HTR-8/SVneo (cell line): ENCODE results near the gene SLCO3A1.

Experiments
- DNase-seq: peaks from one replicate; pipeline ENCODE4 v3.0.0; 2011; ENCODE audit warnings: low spot score, mixed read lengths; ENCODE audit not compliant: insufficient read length
- FAIRE-seq: peaks from 2 replicates; lab custom pipeline; 2011; peaks lifted over from hg19 to GRCh38; lab: Jason Lieb, UNC

The SLCO3A1 gene

GRCh38 chr15:91929509-91929908, 76.0 kb downstream of the SLCO3A1 start:
- FAIRE-seq: no peak

GRCh38 chr15:91930092-91930491, 76.6 kb downstream of the SLCO3A1 start:
- FAIRE-seq: no peak

More at GRCh38 chr15:91929509-91929908, 76.0 kb downstream of the SLCO3A1 start:
- no peak for DNase-seq

GRCh38 chr15:91936182-91936775, 82.8 kb downstream of the SLCO3A1 start:
- DNase-seq: no peak
- no peak for FAIRE-seq

More at GRCh38 chr15:91930092-91930491, 76.6 kb downstream of the SLCO3A1 start:
- DNase-seq: no peak

- no peak for FAIRE-seq
- no peak for DNase-seq
Measured at GRCh38 chr15:91936927-91937326, 83.4 kb downstream of the SLCO3A1 start.

- FAIRE-seq (no peak), DNase-seq (no peak)
Measured at GRCh38 chr15:91938136-91938535, 84.6 kb downstream of the SLCO3A1 start.

- FAIRE-seq (no peak), DNase-seq (no peak)
Measured at GRCh38 chr15:91939403-91939831, 85.9 kb downstream of the SLCO3A1 start.

GRCh38 chr15:91940496-91941381, 87.2 kb downstream of the SLCO3A1 start:
- FAIRE-seq (no peak), DNase-seq (no peak)

GRCh38 chr15:91941871-91942658, 88.6 kb downstream of the SLCO3A1 start:
- FAIRE-seq (no peak), DNase-seq (no peak)

GRCh38 chr15:91942720-91943394, 89.3 kb downstream of the SLCO3A1 start:
- no peak for FAIRE-seq

GRCh38 chr15:91944331-91944730, 90.8 kb downstream of the SLCO3A1 start:
- no peak for DNase-seq
- FAIRE-seq: no peak

More at GRCh38 chr15:91942720-91943394, 89.3 kb downstream of the SLCO3A1 start:
- DNase-seq: peak; percentile 45

- DNase-seq (no peak), FAIRE-seq (no peak)
Measured at GRCh38 chr15:91945385-91945784, 91.9 kb downstream of the SLCO3A1 start.

- no peak for DNase-seq
Measured at GRCh38 chr15:91946075-91946474, 92.6 kb downstream of the SLCO3A1 start.

GRCh38 chr15:91946581-91947292, 93.2 kb downstream of the SLCO3A1 start:
- DNase-seq (no peak), FAIRE-seq (no peak)

More at GRCh38 chr15:91946075-91946474, 92.6 kb downstream of the SLCO3A1 start:
- FAIRE-seq: no peak

GRCh38 chr15:91947293-91947679, 93.8 kb downstream of the SLCO3A1 start:
- no peak for FAIRE-seq
- DNase-seq: no peak

- DNase-seq (no peak), FAIRE-seq (no peak)
Measured at GRCh38 chr15:91947683-91948608, 94.4 kb downstream of the SLCO3A1 start.

GRCh38 chr15:91949361-91949760, 95.9 kb downstream of the SLCO3A1 start:
- FAIRE-seq (no peak), DNase-seq (no peak)

GRCh38 chr15:91950054-91950453, 96.5 kb downstream of the SLCO3A1 start:
- FAIRE-seq (no peak), DNase-seq (no peak)

- no peak for DNase-seq
- no peak for FAIRE-seq
Measured at GRCh38 chr15:91950631-91951329, 97.3 kb downstream of the SLCO3A1 start.
